Astrocyte (in vitro differentiated cells and primary cell): ENCODE data around the gene SCNN1B. TPM values are rescaled to one million over a fixed set of nuclear protein-coding genes. Genes with fewer than 3 reads are reported as not detected.

Source experiments
- DNase-seq: peaks from one replicate; pipeline ENCODE4 v3.0.0-alpha.2; 2010; ENCODE audit warnings: low read depth
- FAIRE-seq: peaks from 2 replicates; lab custom pipeline; 2011; peaks lifted over from hg19 to GRCh38; lab: Jason Lieb, UNC
- H2AFZ ChIP-seq: 2 replicates; pipeline ENCODE4 v1.6.0; 2012; ENCODE audit warnings: low read depth, low read length, inconsistent platforms
- H3K27ac ChIP-seq: 2 replicates; pipeline ENCODE4 v1.5.1; 2011; ENCODE audit warnings: low read depth, low read length, inconsistent platforms
- H3K27me3 ChIP-seq: 2 replicates; pipeline ENCODE4 v1.6.0; 2011; ENCODE audit warnings: low read length, inconsistent platforms; ENCODE audit not compliant: insufficient read depth
- H3K36me3 ChIP-seq: 2 replicates; pipeline ENCODE4 v1.5.1; 2011; ENCODE audit warnings: low read length, inconsistent platforms; ENCODE audit not compliant: insufficient read depth
- H3K4me1 ChIP-seq: 2 replicates; pipeline ENCODE4 v1.5.1; 2011; ENCODE audit warnings: low read length, inconsistent platforms; ENCODE audit not compliant: insufficient read depth
- H3K4me2 ChIP-seq: 2 replicates; pipeline ENCODE4 v1.6.0; 2012; ENCODE audit warnings: low read length, inconsistent platforms
- H3K4me3 ChIP-seq: 2 replicates; pipeline ENCODE4 v1.5.1; 2011; ENCODE audit warnings: low read depth, mild to moderate bottlenecking, low read length, inconsistent platforms; ENCODE audit not compliant: insufficient read depth
- H3K79me2 ChIP-seq: 2 replicates; pipeline ENCODE4 v1.6.0; 2012; ENCODE audit warnings: mild to moderate bottlenecking, low read length, inconsistent platforms; ENCODE audit not compliant: insufficient read depth
- H3K9ac ChIP-seq: 2 replicates; pipeline ENCODE4 v1.6.0; 2012; ENCODE audit warnings: mild to moderate bottlenecking, low read length, inconsistent platforms
- H3K9me3 ChIP-seq: 2 replicates; pipeline ENCODE4 v1.5.1; 2012; ENCODE audit warnings: low read depth, mild to moderate bottlenecking, low read length, inconsistent platforms; ENCODE audit not compliant: insufficient read depth
- H4K20me1 ChIP-seq: 2 replicates; pipeline ENCODE4 v1.6.0; 2012; ENCODE audit warnings: low read length, inconsistent platforms; ENCODE audit not compliant: insufficient read depth
- H3K27ac Mint-ChIP-seq: one replicate; pipeline ENCODE4 v1.8.0; 2021; ENCODE audit warnings: mild to moderate bottlenecking, mixed read lengths; ENCODE audit not compliant: unreplicated experiment
- H3K27me3 Mint-ChIP-seq: one replicate; pipeline ENCODE4 v1.8.0; 2021; ENCODE audit warnings: low read depth, mixed read lengths; ENCODE audit not compliant: unreplicated experiment
- H3K36me3 Mint-ChIP-seq: one replicate; pipeline ENCODE4 v1.8.0; 2021; ENCODE audit warnings: low read depth, mixed read lengths; ENCODE audit not compliant: unreplicated experiment
- H3K4me1 Mint-ChIP-seq: one replicate; pipeline ENCODE4 v1.8.0; 2021; ENCODE audit warnings: low read depth, mixed read lengths; ENCODE audit not compliant: unreplicated experiment
- H3K4me3 Mint-ChIP-seq: one replicate; pipeline ENCODE4 v1.8.0; 2021; ENCODE audit warnings: mild to moderate bottlenecking, moderate library complexity, mixed read lengths; ENCODE audit not compliant: unreplicated experiment
- H3K9me3 Mint-ChIP-seq: one replicate; pipeline ENCODE4 v1.8.0; 2021; ENCODE audit warnings: mild to moderate bottlenecking, mixed read lengths; ENCODE audit not compliant: unreplicated experiment
- CTCF ChIP-seq: IDR thresholded peaks from 2 replicates; pipeline ENCODE4 v1.5.1; 2011; ENCODE audit warnings: low read depth, mild to moderate bottlenecking, inconsistent platforms, low read length, moderate library complexity; ENCODE audit not compliant: insufficient read depth
- EZH2 ChIP-seq: IDR thresholded peaks from 2 replicates; pipeline ENCODE4 v1.6.1; 2012; ENCODE audit warnings: mild to moderate bottlenecking, low read length, inconsistent platforms; ENCODE audit not compliant: insufficient read depth
- total RNA-seq: library from RNA; stranded (reverse); gene quantifications from 2 replicates; pipeline ENCODE4 v1.2.1, GENCODE V29; 2021

SCNN1B gene
- total RNA-seq, 1 donor from 2014 or later = not detected

- DNase-seq = no peak
- no peaks in the 10 kb centered on the region for H3K36me3 ChIP-seq
- no peaks in the 10 kb centered on the region for H3K9me3 ChIP-seq
- H3K4me3 Mint-ChIP-seq = no peak overlapping the region
- peaks cover 9% of the 10 kb centered on the region for H3K27me3 Mint-ChIP-seq
- H3K79me2 ChIP-seq = no peaks in the 10 kb centered on the region
- H3K36me3 Mint-ChIP-seq = no peaks in the 10 kb centered on the region
- H4K20me1 ChIP-seq = no peaks in the 10 kb centered on the region
- no peak for FAIRE-seq
- H3K4me3 ChIP-seq = no peak overlapping the region
- no peaks in the 10 kb centered on the region for H3K4me1 Mint-ChIP-seq
- H3K27ac Mint-ChIP-seq = no peak overlapping the region
- no peaks in the 10 kb centered on the region for H3K4me1 ChIP-seq
- no peak overlapping the region for H2AFZ ChIP-seq
- TF ChIP-seq CTCF = no peak
- no peak for TF ChIP-seq EZH2
- no peak overlapping the region for H3K27ac ChIP-seq
- no peaks in the 10 kb centered on the region for H3K27me3 ChIP-seq
- H3K9ac ChIP-seq = no peak overlapping the region
- no peak overlapping the region for H3K4me2 ChIP-seq
- H3K9me3 Mint-ChIP-seq = no peaks in the 10 kb centered on the region
These were observed 18.6 kb downstream of the SCNN1B start for GRCh38 chr16:23320693-23321092.

DNA sequence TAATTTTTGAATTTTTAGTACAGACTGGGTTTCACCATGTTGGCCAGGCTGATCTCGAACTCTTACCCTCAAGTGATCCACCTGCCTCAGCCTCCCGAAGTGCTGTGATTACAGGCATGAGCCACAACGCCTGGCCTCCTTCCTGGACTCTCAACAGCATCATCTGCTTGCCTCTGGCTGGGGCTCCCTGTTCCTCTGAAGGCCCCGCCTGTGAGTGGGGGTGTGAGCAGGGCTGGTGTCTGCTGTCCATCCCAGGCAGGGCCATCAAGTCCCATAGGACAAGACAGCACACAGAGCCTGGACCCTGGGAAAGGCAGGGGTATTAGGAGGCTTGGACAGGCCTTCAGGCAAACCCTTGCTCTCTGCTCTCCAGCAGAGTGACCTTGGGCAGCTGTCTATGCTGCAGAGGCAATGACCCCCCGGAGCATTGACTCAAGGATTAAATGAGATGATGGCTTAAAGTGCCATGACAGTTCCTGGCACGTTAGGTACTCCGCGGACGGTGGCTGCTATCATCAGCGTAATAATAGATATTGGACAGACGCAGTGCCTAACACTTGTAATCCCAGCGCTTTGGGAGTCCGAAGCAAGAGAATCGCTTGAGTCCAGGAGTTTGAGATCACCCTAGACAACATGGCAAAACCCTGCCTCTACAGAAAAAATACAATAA is 19.2 kb downstream of the SCNN1B start:
- no peaks in the 10 kb centered on the region for H3K36me3 ChIP-seq

More for the DNA sequence above, 19.2 kb downstream of the SCNN1B start:
- Mint-ChIP-seq H3K9me3 (no peaks in the 10 kb centered on the region), H3K4me3 (no peak overlapping the region), H3K27ac (no peak overlapping the region), H3K36me3 (no peaks in the 10 kb centered on the region), H3K27me3 (peaks cover 9% of the 10 kb centered on the region), H3K4me1 (no peaks in the 10 kb centered on the region)
- DNase-seq (no peak), FAIRE-seq (no peak)
- Histone ChIP-seq H3K9me3 (no peaks in the 10 kb centered on the region), H3K27me3 (no peaks in the 10 kb centered on the region), H3K4me2 (no peak overlapping the region), H3K79me2 (no peaks in the 10 kb centered on the region), H3K4me3 (no peak overlapping the region), H3K9ac (no peak overlapping the region), H4K20me1 (no peaks in the 10 kb centered on the region), H3K27ac (no peak overlapping the region), H2AFZ (no peak overlapping the region), H3K4me1 (no peaks in the 10 kb centered on the region)
- TF ChIP-seq EZH2 = no peak
- TF ChIP-seq CTCF = no peak
